ENCODE measurements around the gene FRY.

DNA sequence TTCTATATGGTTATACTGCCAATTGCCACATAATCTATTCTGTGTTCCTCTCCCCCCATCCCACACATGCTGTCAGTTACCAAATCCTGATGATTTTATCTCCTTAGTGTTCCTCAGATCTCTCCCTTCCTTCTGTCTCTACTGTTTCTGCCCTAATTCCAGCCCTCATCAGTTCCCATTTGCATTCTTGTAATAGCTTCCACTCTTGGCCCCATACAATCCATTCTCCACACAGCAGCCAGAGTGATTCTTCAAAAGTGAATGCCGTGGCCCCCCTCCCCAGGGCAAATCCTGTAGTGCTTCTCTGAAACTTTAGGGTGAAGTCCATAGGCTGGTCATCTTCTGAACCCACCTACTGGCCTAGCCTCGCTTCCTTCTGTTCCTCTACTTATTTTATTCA lies 169.2 kb downstream of the FRY start:
- TF ChIP-seq POLR2AphosphoS5 (IDR thresholded peaks at IDR 0.05; ENCODE audit: borderline replicate concordance, low read depth, low read length) = no peak
- TF ChIP-seq EZH2 (IDR thresholded peaks at IDR 0.05) = no peak
- TF ChIP-seq FOXP2 (optimal IDR thresholded peaks at IDR 0.05; ENCODE audit: control extremely low read depth, extremely low read length, insufficient read depth) = no peak
